OCI-LY1 (cell line): Measurements from ENCODE around the gene COL11A1.

Experiments
- H2AFZ ChIP-seq: fragments of 200-600 bp; sonication (generic), shearing (Covaris generic); 2 replicates; pipeline ENCODE4 v1.6.0; 2014; ENCODE audit warnings: antibody characterized with exemption, mild to moderate bottlenecking, low read length
- H3F3A ChIP-seq: fragments of 200-600 bp; sonication (generic), shearing (Covaris generic); 2 replicates; pipeline ENCODE4 v1.6.0; 2014; ENCODE audit warnings: mild to moderate bottlenecking, antibody characterized with exemption, low read length, moderate library complexity; ENCODE audit not compliant: insufficient read depth
- H3K27ac ChIP-seq: fragments of 200-600 bp; sonication (generic); 2 replicates; pipeline ENCODE4 v1.5.1; 2014; ENCODE audit warnings: low read length, mixed run types, mild to moderate bottlenecking, low read depth; ENCODE audit not compliant: poor library complexity, severe bottlenecking
- H3K27me3 ChIP-seq: fragments of 200-600 bp; sonication (generic); 2 replicates; pipeline ENCODE4 v1.6.0; 2014; ENCODE audit warnings: antibody characterized with exemption, mild to moderate bottlenecking, low read length, moderate library complexity; ENCODE audit not compliant: insufficient read depth
- H3K36me3 ChIP-seq: fragments of 200-600 bp; sonication (generic); 2 replicates; pipeline ENCODE4 v1.6.1; 2014; ENCODE audit warnings: mild to moderate bottlenecking, antibody characterized with exemption, low read length, moderate library complexity, mixed read lengths; ENCODE audit not compliant: insufficient read depth
- H3K4me1 ChIP-seq: fragments of 200-600 bp; sonication (generic); 2 replicates; pipeline ENCODE4 v1.5.1; 2014; ENCODE audit warnings: mild to moderate bottlenecking, low read length, moderate library complexity; ENCODE audit not compliant: insufficient read depth, severe bottlenecking
- H3K4me2 ChIP-seq: fragments of 200-600 bp; sonication (generic), shearing (Covaris generic); 2 replicates; pipeline ENCODE4 v1.6.1; 2014; ENCODE audit warnings: low read length
- H3K4me3 ChIP-seq: fragments of 200-600 bp; sonication (generic); 2 replicates; pipeline ENCODE4 v1.5.1; 2014; ENCODE audit warnings: low read length, low read depth, mild to moderate bottlenecking, mixed read lengths; ENCODE audit not compliant: poor library complexity, severe bottlenecking
- H3K79me2 ChIP-seq: fragments of 200-600 bp; shearing (Covaris generic); 2 replicates; pipeline ENCODE4 v1.6.1; 2016; ENCODE audit warnings: mixed run types, low read length, mixed read lengths; ENCODE audit not compliant: insufficient read depth
- H3K9ac ChIP-seq: fragments of 200-600 bp; sonication (generic), shearing (Covaris generic); 2 replicates; pipeline ENCODE4 v1.6.1; 2014; ENCODE audit warnings: mild to moderate bottlenecking, low read length, mixed read lengths
- H3K9me2 ChIP-seq: fragments of 200-600 bp; sonication (generic), shearing (Covaris generic); 2 replicates; pipeline ENCODE4 v1.6.1; 2014; ENCODE audit warnings: low read depth, mild to moderate bottlenecking, low read length, mixed read lengths
- H3K9me3 ChIP-seq: fragments of 200-600 bp; shearing (Covaris generic); 2 replicates; pipeline ENCODE4 v1.6.1; 2014; ENCODE audit warnings: low read length, mixed read lengths
- H4K20me1 ChIP-seq: fragments of 200-600 bp; sonication (generic), shearing (Covaris generic); 2 replicates; pipeline ENCODE4 v1.6.0; 2016; ENCODE audit warnings: mild to moderate bottlenecking, low read length; ENCODE audit not compliant: insufficient read depth
- CTCF ChIP-seq: fragments of 200-600 bp; sonication (generic), shearing (Covaris generic); IDR thresholded peaks from 2 replicates; pipeline ENCODE4 v1.5.1; 2017; ENCODE audit warnings: mild to moderate bottlenecking, antibody characterized with exemption, low read length, moderate library complexity, mixed read lengths
- EZH2 ChIP-seq: fragments of 200-600 bp; sonication (generic), shearing (Covaris generic); IDR thresholded peaks from 2 replicates; pipeline ENCODE4 v1.8.0; 2017; ENCODE audit warnings: borderline replicate concordance, mixed run types, mild to moderate bottlenecking, antibody characterized with exemption, low read length, moderate library complexity, mixed read lengths

The COL11A1 gene

GRCh38 chr1:102896286-102896685 lies 212.0 kb downstream of the COL11A1 start:
- Histone ChIP-seq H4K20me1 (no peaks in the 10 kb centered on the region), H3K4me1 (no peaks in the 10 kb centered on the region), H3K9me2 (no peaks in the 10 kb centered on the region), H3K36me3 (no peaks in the 10 kb centered on the region), H3K4me3 (no peak overlapping the region), H3K9me3 (no peaks in the 10 kb centered on the region), H3K4me2 (no peak overlapping the region), H3K9ac (no peak overlapping the region), H3K27ac (no peak overlapping the region), H3K79me2 (no peaks in the 10 kb centered on the region), H3K27me3 (no peaks in the 10 kb centered on the region), H3F3A (no peaks in the 10 kb centered on the region), H2AFZ (no peak overlapping the region)
- TF ChIP-seq CTCF (no peak), EZH2 (no peak)

- H3K36me3 ChIP-seq, result no peaks in the 10 kb centered on the region
- H3F3A ChIP-seq, result no peaks in the 10 kb centered on the region
- H3K9me2 ChIP-seq, result no peaks in the 10 kb centered on the region
- no peak overlapping the region for H3K4me2 ChIP-seq
- no peak overlapping the region for H2AFZ ChIP-seq
- no peaks in the 10 kb centered on the region for H3K27me3 ChIP-seq
- H3K79me2 ChIP-seq, result no peaks in the 10 kb centered on the region
- no peak overlapping the region for H3K4me3 ChIP-seq
- no peaks in the 10 kb centered on the region for H4K20me1 ChIP-seq
- no peak for TF ChIP-seq CTCF
- no peaks in the 10 kb centered on the region for H3K9me3 ChIP-seq
- H3K9ac ChIP-seq, result no peak overlapping the region
- no peaks in the 10 kb centered on the region for H3K4me1 ChIP-seq
- no peak overlapping the region for H3K27ac ChIP-seq
Observed at GRCh38 chr1:102891868-102892625, 216.3 kb downstream of the COL11A1 start.

- Histone ChIP-seq H3K36me3 (no peaks in the 10 kb centered on the region), H3K4me3 (no peak overlapping the region), H3K9ac (no peak overlapping the region), H3K79me2 (no peaks in the 10 kb centered on the region), H3K9me2 (no peaks in the 10 kb centered on the region), H3K4me2 (no peak overlapping the region), H2AFZ (no peak overlapping the region), H3K4me1 (no peaks in the 10 kb centered on the region), H4K20me1 (no peaks in the 10 kb centered on the region), H3K27me3 (no peaks in the 10 kb centered on the region), H3K27ac (no peak overlapping the region), H3F3A (no peaks in the 10 kb centered on the region), H3K9me3 (no peaks in the 10 kb centered on the region)
- TF ChIP-seq EZH2 (no peak), CTCF (no peak)
Observed at GRCh38 chr1:102886638-102887037, 221.7 kb downstream of the COL11A1 start.
